Stimulated activated CD4-positive, alpha-beta T cell treated with anti-CD3 and anti-CD28 coated beads, Interleukin-12 subunit alpha, Interleukin-12 subunit beta, amount 100 ng/mL, for 4 hours (primary cell): ENCODE data around the gene GABBR2.
"Not testable (repeated sequence)": the region's sequence is repeated elsewhere in the genome, so short reads cannot be mapped to it uniquely, and the experiment has no call there.

Experiments
- DNase-seq: peaks from one replicate; pipeline ENCODE4 v3.0.0-alpha.2; 2020

Gene GABBR2

GRCh38 chr9:98533866-98534265 lies 174.9 kb downstream of the GABBR2 start:
- DNase-seq, result no peak

- no peak for DNase-seq
These were observed 175.6 kb downstream of the GABBR2 start for GRCh38 chr9:98533132-98533531.

GRCh38 chr9:98532574-98532973 lies 176.2 kb downstream of the GABBR2 start:
- no peak for DNase-seq

- DNase-seq, result no peak
These were observed 176.6 kb downstream of the GABBR2 start for GRCh38 chr9:98532147-98532546.

- no peak for DNase-seq
These were observed 177.8 kb downstream of the GABBR2 start for GRCh38 chr9:98530806-98531386.

- no peak for DNase-seq
These were observed 178.5 kb downstream of the GABBR2 start for GRCh38 chr9:98530275-98530674.

- DNase-seq, result no peak
These were observed 178.9 kb downstream of the GABBR2 start for GRCh38 chr9:98529841-98530240.

GRCh38 chr9:98523231-98523901 lies 185.4 kb downstream of the GABBR2 start:
- DNase-seq, result no peak

GRCh38 chr9:98522487-98522886 lies 186.2 kb downstream of the GABBR2 start:
- no peak for DNase-seq

GRCh38 chr9:98521141-98521540 lies 187.6 kb downstream of the GABBR2 start:
- no peak for DNase-seq

- DNase-seq, result no peak
These were observed 188.3 kb downstream of the GABBR2 start for GRCh38 chr9:98520221-98520960.

GRCh38 chr9:98519641-98520040 lies 189.1 kb downstream of the GABBR2 start:
- no peak for DNase-seq

- no peak for DNase-seq
These were observed 190.2 kb downstream of the GABBR2 start for GRCh38 chr9:98518556-98518955.

GRCh38 chr9:98517761-98518160 lies 191.0 kb downstream of the GABBR2 start:
- no peak for DNase-seq

GRCh38 chr9:98516897-98517503 lies 191.7 kb downstream of the GABBR2 start:
- DNase-seq, result no peak

- no peak for DNase-seq
These were observed 192.4 kb downstream of the GABBR2 start for GRCh38 chr9:98516205-98516896.

GRCh38 chr9:98515506-98516204 lies 193.1 kb downstream of the GABBR2 start:
- DNase-seq, result no peak

- DNase-seq, result no peak
These were observed 193.9 kb downstream of the GABBR2 start for GRCh38 chr9:98514841-98515240.

GRCh38 chr9:98508217-98508919 lies 200.4 kb downstream of the GABBR2 start:
- DNase-seq, result not testable (repeated sequence)

- no peak for DNase-seq
These were observed 202.2 kb downstream of the GABBR2 start for GRCh38 chr9:98506422-98507054.
